Lung (tissue), 12 donors: Measurements from ENCODE around the gene ADAMTS14. TPM values are rescaled to one million over a fixed set of nuclear protein-coding genes. Genes with fewer than 3 reads are reported as not detected.

Experiments
- ATAC-seq: fragments of 200-7000 bp; cut with Tn5 transposase; one replicate; pipeline ENCODE4 v1.9.1; 2020; ENCODE audit warnings: moderate number of reproducible peaks; ENCODE audit not compliant: insufficient read depth, low FRiP score
- DNase-seq, 3 donors: peaks; one replicate each; pipeline ENCODE4 v3.0.0-alpha.2; 2013 to 2017
- H3K27ac ChIP-seq, 2 donors: one replicate each; pipeline ENCODE4 v1.5.1; 2013; ENCODE audit warnings: mild to moderate bottlenecking in 2 of 2, moderate library complexity in 2 of 2, control low read depth in 1 of 2, inconsistent platforms in 1 of 2, low read depth in 1 of 2, low read length in 1 of 2
- H3K27me3 ChIP-seq, 3 donors: one replicate each; pipeline ENCODE4 v1.5.1; 2013; ENCODE audit warnings: low read length in 2 of 3; ENCODE audit not compliant: control insufficient read depth in 3 of 3, insufficient read depth in 3 of 3
- H3K36me3 ChIP-seq, 4 donors: one replicate each; pipeline ENCODE4 v1.5.1; 2013; ENCODE audit warnings: low read length in 4 of 4, mild to moderate bottlenecking in 1 of 4, moderate library complexity in 1 of 4; ENCODE audit not compliant: control insufficient read depth in 4 of 4, insufficient read depth in 4 of 4
- H3K4me1 ChIP-seq, 5 donors: one replicate each; pipeline ENCODE4 v1.5.1; 2013; ENCODE audit warnings: low read length in 5 of 5, mild to moderate bottlenecking in 2 of 5, moderate library complexity in 1 of 5; ENCODE audit not compliant: control insufficient read depth in 5 of 5, insufficient read depth in 5 of 5
- H3K4me3 ChIP-seq: one replicate; pipeline ENCODE4 v1.5.1; 2013; ENCODE audit warnings: mild to moderate bottlenecking, control low read depth, moderate library complexity
- H3K9ac ChIP-seq, 2 donors: one replicate each; pipeline ENCODE4 v1.5.1; 2013; ENCODE audit warnings: low read length in 2 of 2, control low read depth in 1 of 2; ENCODE audit not compliant: insufficient read depth in 1 of 2
- H3K9me3 ChIP-seq, 4 donors: one replicate each; pipeline ENCODE4 v1.5.1; 2013; ENCODE audit warnings: low read length in 3 of 4, mild to moderate bottlenecking in 1 of 4, moderate library complexity in 1 of 4; ENCODE audit not compliant: control insufficient read depth in 4 of 4, insufficient read depth in 3 of 4
- WGBS, 2 donors: extraction: QIAGEN DNeasy Blood & Tissue Kit; methylation state at CpG; one replicate each; pipeline ENCODE4 v1.1.7; 2013; 5-methylcytosine and 5-hydroxymethylcytosine counted together
- polyA plus RNA-seq, 2 donors: library from polyadenylated mRNA; stranded (reverse); fragments of 200-250 nt; gene quantifications; one replicate each; pipeline ENCODE4 v1.2.1, GENCODE V29; 2013
- total RNA-seq, 2 donors: library from RNA; depleted of rRNA in 1 of 2; stranded (reverse); fragments of >200 nt in 1 of 2; gene quantifications; one replicate each; pipeline ENCODE4 v1.2.1, GENCODE V29; 2014 to 2021
- TF ChIP-seq, protein P1 (sequence below): IDR thresholded peaks from 2 replicates; pipeline ENCODE4 v1.5.1; 2012; ENCODE audit warnings: mild to moderate bottlenecking; ENCODE audit errors: control extremely low read depth, extremely low read depth
- donor health status: control.
- donor health status: control.
- donor health status: Bipolar disorder and iron deficiency.
- donor health status: healthy.
- donor health status: DM: yes; HTN: yes; CAD: no.

ADAMTS14 gene
- total and polyA plus RNA-seq, 4 donors: 0.47 to 3.9 (median 1.2) TPM

DNA sequence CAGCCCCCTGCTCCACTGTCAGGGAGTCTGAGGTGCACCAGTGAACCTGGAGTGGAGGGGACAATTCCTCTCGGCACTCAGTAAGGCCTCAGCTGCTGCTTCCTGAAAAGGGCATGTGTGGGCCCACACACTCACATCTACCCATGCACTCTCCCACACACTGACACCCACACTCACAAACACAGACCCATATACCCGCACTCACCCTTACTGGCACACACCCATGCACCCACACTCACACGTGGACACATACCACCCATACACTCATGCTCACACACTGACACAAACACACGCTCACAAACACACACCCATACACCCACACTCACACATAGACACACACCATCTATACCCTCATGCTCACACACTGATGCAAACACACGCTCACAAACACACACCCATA, 31.9 kb downstream of the ADAMTS14 start:
- DNase-seq (no peak), ATAC-seq (no peak)
- TF ChIP-seq, protein P1, sequence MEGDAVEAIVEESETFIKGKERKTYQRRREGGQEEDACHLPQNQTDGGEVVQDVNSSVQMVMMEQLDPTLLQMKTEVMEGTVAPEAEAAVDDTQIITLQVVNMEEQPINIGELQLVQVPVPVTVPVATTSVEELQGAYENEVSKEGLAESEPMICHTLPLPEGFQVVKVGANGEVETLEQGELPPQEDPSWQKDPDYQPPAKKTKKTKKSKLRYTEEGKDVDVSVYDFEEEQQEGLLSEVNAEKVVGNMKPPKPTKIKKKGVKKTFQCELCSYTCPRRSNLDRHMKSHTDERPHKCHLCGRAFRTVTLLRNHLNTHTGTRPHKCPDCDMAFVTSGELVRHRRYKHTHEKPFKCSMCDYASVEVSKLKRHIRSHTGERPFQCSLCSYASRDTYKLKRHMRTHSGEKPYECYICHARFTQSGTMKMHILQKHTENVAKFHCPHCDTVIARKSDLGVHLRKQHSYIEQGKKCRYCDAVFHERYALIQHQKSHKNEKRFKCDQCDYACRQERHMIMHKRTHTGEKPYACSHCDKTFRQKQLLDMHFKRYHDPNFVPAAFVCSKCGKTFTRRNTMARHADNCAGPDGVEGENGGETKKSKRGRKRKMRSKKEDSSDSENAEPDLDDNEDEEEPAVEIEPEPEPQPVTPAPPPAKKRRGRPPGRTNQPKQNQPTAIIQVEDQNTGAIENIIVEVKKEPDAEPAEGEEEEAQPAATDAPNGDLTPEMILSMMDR: no peak
- no peaks in the 10 kb centered on the region for H3K4me1 ChIP-seq
- H3K9me3 ChIP-seq: no peaks in the 10 kb centered on the region
- no peaks in the 10 kb centered on the region for H3K27me3 ChIP-seq
- H3K9ac ChIP-seq: no peak overlapping the region
- no peak overlapping the region for H3K27ac ChIP-seq
- H3K36me3 ChIP-seq: peaks cover 0 to 6% (median 0%) of the 10 kb centered on the region in 4 donors
- 92 to 97% methylated on average over 5 of the region's 5 CpGs for WGBS, 2 donors
- no peak overlapping the region for H3K4me3 ChIP-seq

DNA sequence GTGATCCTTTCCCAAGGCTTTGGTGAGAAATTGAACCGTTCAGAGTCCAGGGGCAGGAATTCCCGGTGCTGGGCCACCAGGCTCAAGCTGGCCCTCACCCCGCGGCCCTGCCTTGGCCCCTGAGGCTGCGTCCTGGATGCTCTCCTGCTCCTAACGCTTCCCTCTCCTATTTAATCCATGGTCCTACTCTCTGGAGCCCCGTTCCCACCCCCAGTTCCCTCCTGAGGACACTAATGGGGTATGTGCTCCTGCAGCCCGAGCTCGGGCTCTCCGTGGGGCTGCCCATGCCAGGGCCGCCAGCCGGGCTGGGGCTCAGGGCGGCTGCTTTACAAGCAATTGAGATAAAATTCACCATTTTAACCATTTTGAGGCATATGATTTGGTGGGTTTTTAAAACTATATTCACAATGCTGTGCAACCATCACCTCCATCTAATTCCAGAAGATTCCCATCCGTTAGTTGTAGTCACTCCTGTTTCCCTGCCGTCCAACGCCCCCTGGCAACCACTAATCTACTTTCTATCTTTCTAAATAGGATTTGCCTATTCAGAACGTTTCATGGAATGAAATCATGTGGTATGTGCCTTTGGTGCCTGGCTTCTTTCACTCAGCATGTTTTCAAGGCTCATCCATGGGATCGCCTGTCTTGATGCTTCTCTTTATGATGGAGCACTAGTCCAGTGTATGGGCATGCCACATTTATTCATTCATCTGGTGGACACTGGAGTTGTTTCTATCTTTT, 33.0 kb downstream of the ADAMTS14 start:
- WGBS, 2 donors: 89 to 90% methylated on average over 18 of the region's 18 CpGs
- TF ChIP-seq, protein P1: no peak
- DNase-seq: no peak
- ATAC-seq: no peak
- Histone ChIP-seq H3K27ac (no peak overlapping the region), H3K9me3 (no peaks in the 10 kb centered on the region), H3K4me3 (no peak overlapping the region), H3K9ac (no peak overlapping the region), H3K36me3 (peaks cover 0 to 6% (median 0%) of the 10 kb centered on the region in 4 donors), H3K27me3 (no peaks in the 10 kb centered on the region), H3K4me1 (no peaks in the 10 kb centered on the region)

DNA sequence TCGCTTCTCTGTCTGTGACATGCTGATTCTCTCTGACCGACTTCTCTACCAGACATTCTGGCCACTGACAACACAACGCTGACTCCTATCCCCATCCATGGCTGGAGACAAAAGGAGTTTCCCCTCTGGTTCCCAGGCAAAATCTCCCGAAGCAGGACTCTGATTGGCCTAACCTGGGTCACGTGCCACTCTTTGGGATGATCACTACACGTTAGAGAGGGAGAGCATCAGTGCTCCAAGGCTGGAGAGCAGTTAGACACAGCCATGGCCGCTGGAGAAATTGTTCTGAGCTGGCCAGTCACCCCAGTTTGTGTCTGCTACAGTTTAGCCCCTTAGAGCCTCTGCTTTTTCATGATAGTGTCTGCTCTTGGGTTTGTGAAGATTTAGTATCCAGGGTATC, 38.9 kb downstream of the ADAMTS14 start:
- no peak for ATAC-seq
- H3K4me3 ChIP-seq: no peak overlapping the region

More for the DNA sequence above, 38.9 kb downstream of the ADAMTS14 start:
- Histone ChIP-seq H3K9me3 (no peaks in the 10 kb centered on the region), H3K27me3 (no peaks in the 10 kb centered on the region), H3K36me3 (no peaks in the 10 kb centered on the region), H3K27ac (no peak overlapping the region), H3K4me1 (peaks cover 0 to 3% (median 0%) of the 10 kb centered on the region in 5 donors), H3K9ac (no peak overlapping the region)
- TF ChIP-seq, protein P1: no peak
- DNase-seq: no peak
- WGBS, 2 donors: 89 to 92% methylated on average over 7 of the region's 7 CpGs
